ENCODE data around the gene KANSL1.
"Not testable (repeated sequence)": the region's sequence is repeated elsewhere in the genome, so short reads cannot be mapped to it uniquely, and the experiment has no call there.

Gene KANSL1

GRCh38 chr17:46089389-46089965 is 103.8 kb downstream of the KANSL1 start:
- Histone ChIP-seq H3K4me1 (ENCODE audit: control extremely low read depth in 1 of 4, control insufficient read depth in 4 of 4, insufficient read depth in 4 of 4, low read length in 3 of 4) (peaks cover 0 to 4% (median 0%) of the 10 kb centered on the region in 4 experiments), H3K36me3 (ENCODE audit: control insufficient read depth in 4 of 4, insufficient read depth in 4 of 4, low read length in 3 of 4) (peaks cover 8 to 22% (median 18%) of the 10 kb centered on the region in 4 experiments), H3K9me3 (ENCODE audit: control extremely low read depth in 1 of 5, control insufficient read depth in 4 of 5, insufficient read depth in 2 of 5, low read depth in 1 of 5, low read length in 4 of 5) (no peaks in the 10 kb centered on the region), H3K27me3 (replicated peaks in 2 of 5; ENCODE audit: control insufficient read depth in 4 of 5, insufficient read depth in 5 of 5, low read length in 4 of 5) (no peaks in the 10 kb centered on the region), H3K27ac (ENCODE audit: insufficient read depth in 1 of 2, low read depth in 1 of 2, low read length in 2 of 2, poor library complexity in 1 of 2, severe bottlenecking in 2 of 2) (peak overlapping the region in 1 of 2 experiments; percentile 6), H3K4me3 (ENCODE audit: control insufficient read depth in 1 of 7, extremely low read depth in 1 of 7, insufficient read depth in 4 of 7, low read depth in 2 of 7, low read length in 6 of 7) (no peak overlapping the region)
- no peak for DNase-seq
- no CpG with 5 or more reads among the region's 3 CpGs for WGBS (ENCODE audit: insufficient coverage)
- CTCF ChIA-PET = interaction anchor here (1.0 to 2.7 kb wide), 3 partner anchors 12 to 64 kb away, joined by 3 to 9 read pairs (median 3); no protein-coding TSS in a partner anchor
- POLR2A ChIA-PET = no interaction called here

- Histone ChIP-seq H3K4me1 (ENCODE audit: control extremely low read depth in 1 of 4, control insufficient read depth in 4 of 4, insufficient read depth in 4 of 4, low read length in 3 of 4) (no peaks in the 10 kb centered on the region), H3K9me3 (ENCODE audit: control extremely low read depth in 1 of 5, control insufficient read depth in 4 of 5, insufficient read depth in 2 of 5, low read depth in 1 of 5, low read length in 4 of 5) (no peaks in the 10 kb centered on the region), H3K36me3 (ENCODE audit: control insufficient read depth in 4 of 4, insufficient read depth in 4 of 4, low read length in 3 of 4) (peaks cover 6 to 16% (median 14%) of the 10 kb centered on the region in 4 experiments), H3K27ac (ENCODE audit: insufficient read depth in 1 of 2, low read depth in 1 of 2, low read length in 2 of 2, poor library complexity in 1 of 2, severe bottlenecking in 2 of 2) (no peak overlapping the region), H3K27me3 (replicated peaks in 2 of 5; ENCODE audit: control insufficient read depth in 4 of 5, insufficient read depth in 5 of 5, low read length in 4 of 5) (no peaks in the 10 kb centered on the region), H3K4me3 (ENCODE audit: control insufficient read depth in 1 of 7, extremely low read depth in 1 of 7, insufficient read depth in 4 of 7, low read depth in 2 of 7, low read length in 6 of 7) (no peak overlapping the region)
- POLR2A ChIA-PET = interaction anchor here (0.7 kb wide), 1 partner anchor 12 kb away, joined by 4 read pairs; no protein-coding TSS in a partner anchor
- CTCF ChIA-PET = interaction anchor here (2.7 kb wide), 1 partner anchor 11 kb away, joined by 9 read pairs; no protein-coding TSS in a partner anchor
- no peak for DNase-seq
- WGBS (ENCODE audit: insufficient coverage) = 100% methylated on average over 1 of the region's 2 CpGs
Observed at GRCh38 chr17:46088595-46088994, 104.6 kb downstream of the KANSL1 start.

- H3K4me3 ChIP-seq (ENCODE audit: control insufficient read depth in 1 of 7, extremely low read depth in 1 of 7, insufficient read depth in 4 of 7, low read depth in 2 of 7, low read length in 6 of 7); H3K27me3 ChIP-seq (replicated peaks in 2 of 5; ENCODE audit: control insufficient read depth in 4 of 5, insufficient read depth in 5 of 5, low read length in 4 of 5); H3K9me3 ChIP-seq (ENCODE audit: control extremely low read depth in 1 of 5, control insufficient read depth in 4 of 5, insufficient read depth in 2 of 5, low read depth in 1 of 5, low read length in 4 of 5); POLR2A ChIA-PET; DNase-seq; H3K27ac ChIP-seq (ENCODE audit: insufficient read depth in 1 of 2, low read depth in 1 of 2, low read length in 2 of 2, poor library complexity in 1 of 2, severe bottlenecking in 2 of 2); H3K4me1 ChIP-seq (ENCODE audit: control extremely low read depth in 1 of 4, control insufficient read depth in 4 of 4, insufficient read depth in 4 of 4, low read length in 3 of 4): not testable (repeated sequence)
- CTCF ChIA-PET = interaction anchor here (2.7 kb wide), 1 partner anchor 10 kb away, joined by 9 read pairs; no protein-coding TSS in a partner anchor
- H3K36me3 ChIP-seq (ENCODE audit: control insufficient read depth in 4 of 4, insufficient read depth in 4 of 4, low read length in 3 of 4) = peaks cover 6 to 16% (median 14%) of the 10 kb centered on the region in 4 experiments
- 100% methylated on average over 2 of the region's 4 CpGs for WGBS (ENCODE audit: insufficient coverage)
Observed at GRCh38 chr17:46087871-46088270, 105.4 kb downstream of the KANSL1 start.

- H3K4me1 ChIP-seq (ENCODE audit: control extremely low read depth in 1 of 4, control insufficient read depth in 4 of 4, insufficient read depth in 4 of 4, low read length in 3 of 4) = peaks cover 0 to 11% (median 3%) of the 10 kb centered on the region in 4 experiments
- CTCF ChIA-PET = interaction anchor here (2.7 kb wide), 1 partner anchor 9 kb away, joined by 9 read pairs; no protein-coding TSS in a partner anchor
- WGBS (ENCODE audit: insufficient coverage) = 100% methylated on average over 4 of the region's 4 CpGs
- peaks cover 6 to 16% (median 15%) of the 10 kb centered on the region in 4 experiments for H3K36me3 ChIP-seq (ENCODE audit: control insufficient read depth in 4 of 4, insufficient read depth in 4 of 4, low read length in 3 of 4)
- no peak overlapping the region for H3K4me3 ChIP-seq (ENCODE audit: control insufficient read depth in 1 of 7, extremely low read depth in 1 of 7, insufficient read depth in 4 of 7, low read depth in 2 of 7, low read length in 6 of 7)
- DNase-seq = no peak
- H3K27ac ChIP-seq (ENCODE audit: insufficient read depth in 1 of 2, low read depth in 1 of 2, low read length in 2 of 2, poor library complexity in 1 of 2, severe bottlenecking in 2 of 2) = no peak overlapping the region
- H3K9me3 ChIP-seq (ENCODE audit: control extremely low read depth in 1 of 5, control insufficient read depth in 4 of 5, insufficient read depth in 2 of 5, low read depth in 1 of 5, low read length in 4 of 5) = no peaks in the 10 kb centered on the region
- POLR2A ChIA-PET = no interaction called here
- H3K27me3 ChIP-seq (replicated peaks in 2 of 5; ENCODE audit: control insufficient read depth in 4 of 5, insufficient read depth in 5 of 5, low read length in 4 of 5) = no peaks in the 10 kb centered on the region
Observed at GRCh38 chr17:46086821-46087220, 106.4 kb downstream of the KANSL1 start.

GRCh38 chr17:46085522-46085921 is 107.7 kb downstream of the KANSL1 start:
- POLR2A ChIA-PET = no interaction called here
- Histone ChIP-seq H3K4me3 (ENCODE audit: control insufficient read depth in 1 of 7, extremely low read depth in 1 of 7, insufficient read depth in 4 of 7, low read depth in 2 of 7, low read length in 6 of 7) (no peak overlapping the region), H3K27me3 (replicated peaks in 2 of 5; ENCODE audit: control insufficient read depth in 4 of 5, insufficient read depth in 5 of 5, low read length in 4 of 5) (no peaks in the 10 kb centered on the region), H3K27ac (ENCODE audit: insufficient read depth in 1 of 2, low read depth in 1 of 2, low read length in 2 of 2, poor library complexity in 1 of 2, severe bottlenecking in 2 of 2) (no peak overlapping the region), H3K9me3 (ENCODE audit: control extremely low read depth in 1 of 5, control insufficient read depth in 4 of 5, insufficient read depth in 2 of 5, low read depth in 1 of 5, low read length in 4 of 5) (no peaks in the 10 kb centered on the region), H3K4me1 (ENCODE audit: control extremely low read depth in 1 of 4, control insufficient read depth in 4 of 4, insufficient read depth in 4 of 4, low read length in 3 of 4) (peaks cover 0 to 18% (median 4%) of the 10 kb centered on the region in 4 experiments), H3K36me3 (ENCODE audit: control insufficient read depth in 4 of 4, insufficient read depth in 4 of 4, low read length in 3 of 4) (peaks cover 5 to 18% (median 14%) of the 10 kb centered on the region in 4 experiments)
- DNase-seq = no peak
- WGBS (ENCODE audit: insufficient coverage) = 93% methylated on average over 2 of the region's 6 CpGs
- CTCF ChIA-PET = no interaction called here

- peak overlapping the region in 1 of 2 experiments; percentile 59 for H3K27ac ChIP-seq (ENCODE audit: insufficient read depth in 1 of 2, low read depth in 1 of 2, low read length in 2 of 2, poor library complexity in 1 of 2, severe bottlenecking in 2 of 2)
Observed at GRCh38 chr17:46082257-46082656, 111.0 kb downstream of the KANSL1 start.

GRCh38 chr17:46081018-46081320 is 112.3 kb downstream of the KANSL1 start:
- Histone ChIP-seq H3K27ac (ENCODE audit: insufficient read depth in 1 of 2, low read depth in 1 of 2, low read length in 2 of 2, poor library complexity in 1 of 2, severe bottlenecking in 2 of 2) (no peak overlapping the region), H3K9me3 (ENCODE audit: control extremely low read depth in 1 of 5, control insufficient read depth in 4 of 5, insufficient read depth in 2 of 5, low read depth in 1 of 5, low read length in 4 of 5) (no peaks in the 10 kb centered on the region), H3K4me1 (ENCODE audit: control extremely low read depth in 1 of 4, control insufficient read depth in 4 of 4, insufficient read depth in 4 of 4, low read length in 3 of 4) (peaks cover 0 to 18% (median 4%) of the 10 kb centered on the region in 4 experiments), H3K4me3 (ENCODE audit: control insufficient read depth in 1 of 7, extremely low read depth in 1 of 7, insufficient read depth in 4 of 7, low read depth in 2 of 7, low read length in 6 of 7) (no peak overlapping the region), H3K36me3 (ENCODE audit: control insufficient read depth in 4 of 4, insufficient read depth in 4 of 4, low read length in 3 of 4) (peaks cover 5 to 24% (median 16%) of the 10 kb centered on the region in 4 experiments), H3K27me3 (replicated peaks in 2 of 5; ENCODE audit: control insufficient read depth in 4 of 5, insufficient read depth in 5 of 5, low read length in 4 of 5) (no peaks in the 10 kb centered on the region)
- POLR2A ChIA-PET = no interaction called here
- CTCF ChIA-PET = interaction anchor here (1.2 kb wide), 1 partner anchor 24 kb away, joined by 3 read pairs; no protein-coding TSS in a partner anchor
- peak in 1 of 3 donors; percentile 36 for DNase-seq

More at GRCh38 chr17:46082257-46082656, 111.0 kb downstream of the KANSL1 start:
- peak in 1 of 3 donors; percentile 61 for DNase-seq
- ChIA-PET CTCF (interaction anchor here (1.3 kb wide), 2 partner anchors 12 to 37 kb away, joined by 3 to 6 read pairs; no protein-coding TSS in a partner anchor), POLR2A (no interaction called here)
- H3K36me3 ChIP-seq (ENCODE audit: control insufficient read depth in 4 of 4, insufficient read depth in 4 of 4, low read length in 3 of 4) = peaks cover 8 to 22% (median 14%) of the 10 kb centered on the region in 4 experiments
- WGBS (ENCODE audit: insufficient coverage) = no CpG with 5 or more reads among the region's 2 CpGs
- H3K4me3 ChIP-seq (ENCODE audit: control insufficient read depth in 1 of 7, extremely low read depth in 1 of 7, insufficient read depth in 4 of 7, low read depth in 2 of 7, low read length in 6 of 7) = no peak overlapping the region
- H3K9me3 ChIP-seq (ENCODE audit: control extremely low read depth in 1 of 5, control insufficient read depth in 4 of 5, insufficient read depth in 2 of 5, low read depth in 1 of 5, low read length in 4 of 5) = no peaks in the 10 kb centered on the region
- H3K27me3 ChIP-seq (replicated peaks in 2 of 5; ENCODE audit: control insufficient read depth in 4 of 5, insufficient read depth in 5 of 5, low read length in 4 of 5) = no peaks in the 10 kb centered on the region
- peaks cover 0 to 18% (median 4%) of the 10 kb centered on the region in 4 experiments for H3K4me1 ChIP-seq (ENCODE audit: control extremely low read depth in 1 of 4, control insufficient read depth in 4 of 4, insufficient read depth in 4 of 4, low read length in 3 of 4)
